Forelimb muscle (tissue), 1 donor: ENCODE data around the gene DPP10. TPM values are rescaled to one million over a fixed set of nuclear protein-coding genes. Genes with fewer than 3 reads are reported as not detected.
"Not testable (repeated sequence)": the region's sequence is repeated elsewhere in the genome, so short reads cannot be mapped to it uniquely, and the experiment has no call there.

ENCODE experiments used
- DNase-seq: peaks from one replicate; pipeline ENCODE4 v3.0.0-alpha.2; 2013; ENCODE audit warnings: low read depth
- polyA plus RNA-seq: library from polyadenylated mRNA; unstranded; fragments of 120-200 nt; gene quantifications from one replicate; pipeline ENCODE4 v1.2.1, GENCODE V29; 2013; ENCODE audit not compliant: insufficient read length

DPP10 gene
- polyA plus RNA-seq, 1 donor, result 0.32 TPM

DNA sequence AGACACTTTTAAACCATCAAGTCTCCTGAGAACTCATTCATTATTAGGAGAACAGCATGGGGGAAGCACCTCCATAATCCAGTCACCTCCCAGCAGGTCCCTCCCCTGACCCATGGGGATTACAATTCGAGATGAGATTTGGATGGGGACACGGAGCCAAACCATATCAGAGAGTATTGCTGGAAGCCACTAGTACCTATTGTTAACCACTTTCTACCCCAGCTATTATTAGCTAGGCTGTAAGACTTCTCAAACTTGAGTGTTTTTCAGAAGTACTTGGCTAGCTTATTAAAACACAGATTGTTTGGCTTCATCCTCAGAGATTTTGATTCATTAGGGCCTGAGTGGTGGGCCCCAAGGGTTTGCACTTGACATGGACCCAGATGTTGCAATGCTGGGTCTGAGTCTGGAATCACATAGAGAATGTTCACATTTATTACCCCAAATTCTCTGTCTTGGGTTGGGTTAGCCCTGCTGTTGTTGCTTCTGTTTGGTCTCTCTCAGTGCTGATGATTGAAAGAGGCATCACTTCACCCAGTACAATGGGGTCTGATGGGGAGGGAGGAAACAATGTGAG, 506.9 kb downstream of the DPP10 start:
- DNase-seq, result no peak

DNA sequence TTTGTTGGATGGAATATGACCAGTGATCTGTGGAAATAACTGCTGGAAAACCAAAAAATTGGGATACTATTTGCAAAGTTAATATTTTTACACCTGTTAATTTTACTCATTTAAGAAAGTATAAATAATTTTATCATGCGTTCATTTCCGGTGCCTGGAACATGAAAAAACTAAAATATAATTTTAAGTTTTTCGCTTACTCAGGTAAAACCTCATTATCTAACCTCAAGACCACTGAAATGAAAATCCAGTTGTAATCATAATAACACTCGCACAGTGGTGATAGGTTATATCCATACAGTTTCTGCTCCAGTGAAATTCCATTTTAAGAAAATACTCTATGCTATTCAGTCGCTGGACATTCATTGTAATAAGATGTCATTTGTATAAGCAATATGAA, 517.9 kb downstream of the DPP10 start:
- DNase-seq, result no peak

DNA sequence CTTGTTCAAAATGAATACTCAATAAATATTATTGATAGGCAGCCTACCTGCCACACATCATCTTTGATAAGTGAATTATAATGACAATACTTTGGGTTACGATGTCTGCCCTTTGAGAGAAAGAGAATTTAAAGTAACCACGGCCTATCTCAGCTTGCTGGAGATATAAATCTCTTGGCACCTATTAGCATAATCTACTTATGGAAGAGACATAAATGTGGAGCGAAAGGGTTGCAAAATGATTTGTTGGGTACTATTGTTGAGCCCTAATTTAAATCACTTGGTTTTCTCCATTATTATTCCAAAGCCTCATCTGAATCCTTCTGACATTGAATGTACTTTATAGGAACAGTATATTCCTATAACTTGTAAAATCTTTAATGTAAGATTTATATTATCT, 520.1 kb downstream of the DPP10 start:
- no peak for DNase-seq

DNA sequence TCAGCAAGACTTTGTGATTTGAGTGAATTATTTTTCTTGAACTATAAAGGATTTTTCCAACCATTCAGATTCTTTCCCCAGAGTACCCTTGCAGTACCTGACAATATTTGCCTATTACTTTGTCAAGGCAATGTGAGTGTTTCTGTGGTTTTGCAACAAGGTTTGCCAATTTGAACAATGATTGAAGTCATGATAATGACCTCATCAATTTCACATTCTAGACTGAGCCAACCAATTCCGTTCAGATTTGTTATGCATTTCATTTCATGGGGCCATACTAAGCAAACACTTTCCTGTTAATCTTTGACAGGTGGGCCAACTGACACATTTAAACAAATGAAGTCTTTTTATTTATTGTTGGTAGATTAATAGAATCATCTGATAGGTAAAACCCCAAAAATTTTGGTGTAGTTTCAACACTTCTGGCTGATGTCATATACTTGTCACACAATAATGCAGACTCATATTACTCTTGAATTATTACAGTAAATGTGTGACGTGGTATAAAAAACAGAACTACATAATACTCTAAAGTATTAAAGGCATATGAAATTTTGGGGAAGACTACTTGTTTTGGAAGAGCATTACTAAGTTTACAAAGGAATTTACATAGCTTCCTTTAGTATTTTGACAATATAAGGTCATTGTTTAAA, 526.4 kb downstream of the DPP10 start:
- DNase-seq, result no peak

DNA sequence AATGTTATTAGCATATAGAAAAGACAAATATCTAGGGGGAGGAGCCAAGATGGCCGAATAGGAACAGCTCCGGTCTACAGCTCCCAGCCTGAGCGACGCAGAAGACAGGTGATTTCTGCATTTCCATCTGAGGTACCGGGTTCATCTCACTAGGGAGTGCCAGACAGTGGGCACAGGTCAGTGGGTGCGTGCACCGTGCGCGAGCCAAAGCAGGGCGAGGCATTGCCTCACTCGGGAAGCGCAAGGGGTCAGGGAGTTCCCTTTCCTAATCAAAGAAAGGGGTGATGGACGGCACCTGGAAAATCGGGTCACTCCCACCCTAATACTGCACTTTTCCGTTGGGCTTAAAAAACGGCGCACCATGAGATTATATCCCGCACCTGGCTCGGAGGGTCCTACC, 561.9 kb downstream of the DPP10 start:
- DNase-seq, result not testable (repeated sequence)

DNA sequence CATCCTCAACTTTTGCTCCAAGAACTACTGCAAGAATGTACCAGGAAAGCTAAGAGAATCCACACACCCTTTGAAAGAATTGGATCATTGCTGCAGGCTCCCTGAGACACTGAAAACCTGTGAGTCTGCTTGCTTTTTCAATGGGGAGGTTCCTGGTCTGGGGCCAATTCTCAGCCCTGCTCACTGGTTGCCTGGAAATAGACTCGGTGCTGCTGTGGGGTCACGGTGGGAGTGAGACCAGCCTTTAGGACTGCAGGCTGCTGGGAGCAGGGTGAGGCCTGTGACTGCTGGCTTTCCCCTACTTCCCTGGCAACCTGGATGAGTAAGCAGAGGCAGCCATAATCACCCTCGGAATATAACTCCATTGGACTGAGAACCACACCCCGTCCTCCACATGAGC, 569.3 kb downstream of the DPP10 start:
- DNase-seq, result no peak

DNA sequence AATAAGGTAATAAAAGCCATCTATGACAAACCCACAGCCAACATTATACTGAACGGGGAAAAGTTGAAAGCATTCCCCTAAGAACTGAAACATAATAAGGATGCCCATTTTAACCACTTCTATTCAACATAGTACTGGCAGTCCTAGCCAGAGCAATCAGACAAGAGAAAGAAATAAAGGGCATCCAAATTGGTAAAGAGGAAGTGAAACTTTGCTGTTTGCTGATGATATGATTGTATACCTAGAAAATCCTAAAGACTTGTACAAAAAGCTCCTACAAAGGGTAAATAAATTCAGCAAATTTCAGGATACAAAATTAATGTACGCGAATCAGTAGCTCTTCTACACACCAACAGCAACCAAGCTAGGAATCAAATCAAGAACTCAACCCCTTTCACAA, 579.6 kb downstream of the DPP10 start:
- not testable (repeated sequence) for DNase-seq

DNA sequence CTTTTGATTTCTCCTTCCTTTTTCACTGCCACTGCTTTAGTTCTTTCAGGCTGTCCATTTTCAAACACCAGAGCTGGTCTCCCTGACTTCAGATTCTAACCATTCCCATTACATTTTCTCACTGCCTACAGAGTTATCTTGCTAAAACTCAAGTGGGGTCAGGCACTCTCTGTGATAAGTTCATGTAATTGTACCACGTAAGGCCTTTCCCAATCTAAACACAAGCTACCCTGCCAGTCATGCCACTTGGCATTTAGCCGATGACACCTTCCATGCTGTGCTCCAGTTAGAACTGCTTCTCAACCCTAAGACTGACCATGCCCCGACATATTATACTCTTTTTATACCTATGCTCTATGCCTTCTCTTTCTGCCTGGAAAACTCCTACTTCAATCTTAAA, 592.4 kb downstream of the DPP10 start:
- no peak for DNase-seq

DNA sequence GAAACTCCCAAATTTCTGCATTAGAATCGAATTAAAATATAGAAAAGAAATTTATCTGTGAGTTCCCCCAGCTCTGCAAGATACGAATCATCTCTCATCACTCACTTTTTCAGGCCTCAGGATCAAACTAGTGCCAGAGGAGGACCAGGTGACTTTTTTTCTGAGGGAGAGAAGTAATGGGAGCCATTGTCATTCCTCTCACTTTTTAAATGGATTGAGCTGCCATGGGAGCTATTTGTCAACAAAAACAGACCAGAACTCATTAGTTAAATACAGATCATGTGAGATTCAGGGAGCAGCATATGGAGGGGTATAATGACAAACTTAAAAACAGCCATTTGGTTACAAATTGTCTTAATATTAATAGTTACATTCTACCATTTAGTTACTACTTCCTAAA, 594.4 kb downstream of the DPP10 start:
- DNase-seq, result no peak

DNA sequence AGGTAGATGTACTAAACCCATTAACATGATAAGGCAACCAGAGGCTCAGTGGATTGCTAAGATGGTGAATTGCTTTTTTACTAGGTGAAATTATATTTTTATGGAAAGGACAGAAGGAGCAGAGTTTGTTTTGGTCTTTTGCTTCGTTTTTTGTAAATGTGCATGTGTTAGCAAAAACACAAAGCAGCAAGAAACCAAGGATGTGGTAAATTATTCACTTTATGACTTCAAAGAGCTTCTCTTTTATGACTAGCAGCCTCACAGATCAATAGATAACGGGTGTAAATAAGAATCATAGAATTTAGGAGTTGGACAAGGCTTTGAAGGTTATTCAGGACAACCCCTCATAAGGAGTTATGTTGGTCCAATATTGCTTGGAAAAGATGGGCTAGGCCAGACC, 615.0 kb downstream of the DPP10 start:
- no peak for DNase-seq

DNA sequence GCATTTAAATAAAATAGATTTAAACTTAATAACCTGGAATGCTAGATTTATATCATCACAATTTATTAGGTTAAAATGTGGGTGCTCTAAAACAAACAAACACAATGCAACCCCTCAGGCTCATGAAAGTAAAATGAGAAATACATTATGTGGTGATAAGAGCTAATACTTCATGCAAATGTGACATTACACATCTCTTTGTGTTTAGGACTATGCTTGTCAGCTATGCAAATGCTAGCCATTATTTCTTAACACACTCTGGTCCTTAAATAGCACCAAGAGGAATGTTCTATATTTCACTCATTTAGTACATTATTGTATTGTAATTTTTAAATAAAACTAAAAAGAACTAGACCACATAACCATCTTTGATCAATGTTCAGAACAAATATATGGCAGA, 627.6 kb downstream of the DPP10 start:
- DNase-seq, result no peak

DNA sequence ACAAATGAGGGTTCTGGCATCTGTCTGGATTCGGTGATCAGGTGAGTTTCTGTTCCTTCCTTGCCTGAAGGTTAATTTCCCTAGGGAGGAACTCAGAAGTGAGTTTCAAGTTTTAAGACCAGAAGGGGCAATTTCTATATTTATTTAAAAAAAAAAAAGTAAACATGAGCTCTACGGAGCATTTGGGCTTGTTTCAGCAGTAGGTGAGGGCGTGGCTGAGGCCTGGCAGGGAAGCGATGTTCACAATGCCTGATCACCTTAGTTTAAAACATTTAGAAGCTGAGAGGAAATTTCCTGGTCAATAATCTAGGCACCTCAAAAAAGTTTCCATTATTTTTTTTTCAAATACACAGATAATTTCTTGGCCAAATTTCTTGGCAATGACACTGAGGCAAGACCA, 629.1 kb downstream of the DPP10 start:
- DNase-seq, result no peak

DNA sequence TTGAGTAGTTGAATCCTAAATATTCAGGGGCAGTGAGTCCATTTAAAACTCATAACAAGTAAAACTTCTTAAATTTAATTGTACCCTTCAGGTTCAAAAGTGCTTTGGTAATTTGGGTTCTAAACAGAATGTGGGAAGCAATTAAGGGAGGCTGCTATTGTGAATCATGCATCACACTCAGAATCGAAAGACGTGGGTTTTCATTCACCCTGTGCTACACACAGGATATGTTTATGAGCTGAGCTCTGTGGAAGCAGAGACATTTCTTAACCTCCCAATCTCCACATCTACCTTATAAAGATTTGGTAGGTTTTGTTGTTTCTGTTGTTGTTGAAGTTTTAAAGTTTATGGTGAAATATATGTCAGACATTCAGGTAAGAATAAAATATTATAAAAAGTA, 633.4 kb downstream of the DPP10 start:
- no peak for DNase-seq

DNA sequence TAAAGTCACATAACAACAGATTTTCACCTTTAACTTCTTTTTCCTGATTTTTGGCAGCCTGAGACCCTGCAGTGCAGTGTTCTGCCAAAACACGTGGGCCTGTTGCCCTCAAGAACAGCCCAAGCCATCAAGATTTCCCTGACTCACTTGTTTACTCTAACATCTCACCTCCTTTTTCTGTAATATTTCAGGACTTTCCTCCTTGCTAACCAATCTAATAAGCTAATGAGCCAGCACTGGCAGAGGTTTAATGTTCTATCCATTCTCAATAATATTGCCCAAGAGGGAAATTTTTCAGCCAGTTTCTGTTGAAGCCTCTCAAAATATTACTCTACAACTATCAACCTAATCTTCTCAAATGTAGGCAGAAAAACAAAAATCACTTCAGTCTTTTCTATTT, 635.2 kb downstream of the DPP10 start:
- no peak for DNase-seq

DNA sequence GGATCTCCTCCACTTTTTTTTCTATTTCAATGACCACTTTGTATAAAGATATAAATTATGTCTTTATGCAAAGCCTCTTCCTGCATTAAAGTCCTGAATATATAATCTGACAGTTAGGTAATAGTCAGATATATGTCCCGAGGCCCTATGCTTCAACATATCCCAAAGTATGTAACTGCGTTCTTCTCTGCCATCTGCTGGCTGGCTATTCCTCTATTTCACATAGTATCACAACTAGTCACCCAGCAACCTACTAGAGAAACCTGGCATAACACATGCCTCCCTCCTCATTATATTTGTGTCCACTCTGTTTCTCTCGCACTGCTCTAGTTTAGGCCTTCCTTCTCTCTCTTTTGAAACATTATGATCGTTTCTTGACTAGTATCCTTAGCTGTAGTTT, 640.8 kb downstream of the DPP10 start:
- DNase-seq, result no peak

DNA sequence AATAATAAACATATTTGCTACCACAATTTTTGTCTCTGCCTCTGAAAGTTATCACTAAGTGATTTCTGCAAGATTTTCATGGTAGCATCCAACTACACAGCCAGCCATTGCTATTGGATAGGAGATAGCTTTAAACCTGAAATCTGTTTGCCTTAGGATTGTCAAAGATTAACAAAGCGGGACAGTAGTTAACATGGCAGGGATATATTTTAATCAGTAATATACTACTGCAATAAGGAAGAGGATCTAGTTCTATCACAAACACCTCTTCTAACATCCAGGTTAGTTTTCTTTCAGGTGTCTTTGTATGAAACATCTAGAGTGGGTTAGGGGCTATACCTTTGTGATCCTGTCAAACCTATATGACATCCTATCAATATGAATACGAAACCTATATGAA, 641.3 kb downstream of the DPP10 start:
- no peak for DNase-seq

DNA sequence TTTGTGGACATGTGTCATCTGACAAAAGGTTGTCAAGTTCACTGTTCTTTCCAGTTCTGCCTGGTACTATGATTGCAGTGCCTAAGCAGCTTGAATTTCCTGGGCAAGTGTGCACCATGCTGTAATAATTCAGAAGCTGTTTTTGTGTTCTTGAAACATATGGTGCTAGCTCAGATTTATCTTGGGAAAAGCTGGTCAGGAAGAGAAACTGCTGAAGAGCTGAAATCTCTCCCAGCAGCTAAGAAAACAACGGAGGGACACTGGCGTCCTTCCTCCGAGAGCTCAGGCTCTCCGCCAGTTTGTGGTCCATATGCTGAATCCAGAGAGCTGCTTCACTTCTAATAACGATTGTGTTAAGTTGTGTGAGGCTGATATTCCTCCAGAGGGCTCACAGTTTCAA, 642.0 kb downstream of the DPP10 start:
- no peak for DNase-seq

DNA sequence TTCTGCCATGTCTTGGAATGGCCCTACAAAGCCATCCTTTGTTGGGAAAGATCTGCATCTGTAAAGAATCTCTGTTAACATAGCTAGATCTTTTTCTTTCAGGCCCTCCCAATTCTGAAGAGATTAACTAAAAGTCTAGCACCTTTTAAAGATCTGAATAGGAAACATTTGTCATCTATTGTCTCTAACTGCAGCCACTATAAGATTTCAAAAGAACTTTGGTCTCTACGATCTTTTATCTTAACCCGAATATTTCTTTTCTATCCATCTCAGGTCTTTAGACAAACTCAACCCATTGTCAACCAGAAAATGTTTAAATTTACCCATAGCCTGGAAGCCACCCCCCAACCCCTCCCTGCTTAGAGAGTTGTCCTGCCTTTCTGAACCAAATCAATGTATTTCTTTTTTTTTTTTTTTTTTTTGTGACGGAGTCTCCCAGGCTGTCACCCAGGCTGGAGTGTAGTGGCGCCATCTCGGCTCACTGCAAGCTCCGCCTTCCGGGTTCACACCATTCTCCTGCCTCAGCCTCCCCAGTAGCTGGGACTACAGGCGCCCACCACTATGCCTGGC, 643.7 kb downstream of the DPP10 start:
- not testable (repeated sequence) for DNase-seq

DNA sequence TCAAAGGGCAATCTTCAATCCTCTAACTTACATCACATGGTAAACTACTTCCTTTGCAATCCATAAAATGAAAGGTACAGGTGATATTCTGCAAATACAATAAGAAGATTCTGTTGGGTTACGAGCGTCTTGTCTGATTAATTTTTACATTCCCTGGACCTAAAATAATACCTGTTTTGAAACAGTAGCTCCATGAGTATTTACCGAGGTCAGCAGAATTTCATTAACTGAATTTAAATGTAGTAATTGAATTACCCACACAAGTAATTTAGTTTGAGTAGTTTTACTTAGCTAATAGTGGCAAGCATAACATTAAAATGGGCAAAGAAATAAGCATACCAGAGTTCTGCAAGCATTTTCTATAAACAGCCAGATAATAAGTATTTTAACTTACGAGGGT, 652.0 kb downstream of the DPP10 start:
- no peak for DNase-seq

DNA sequence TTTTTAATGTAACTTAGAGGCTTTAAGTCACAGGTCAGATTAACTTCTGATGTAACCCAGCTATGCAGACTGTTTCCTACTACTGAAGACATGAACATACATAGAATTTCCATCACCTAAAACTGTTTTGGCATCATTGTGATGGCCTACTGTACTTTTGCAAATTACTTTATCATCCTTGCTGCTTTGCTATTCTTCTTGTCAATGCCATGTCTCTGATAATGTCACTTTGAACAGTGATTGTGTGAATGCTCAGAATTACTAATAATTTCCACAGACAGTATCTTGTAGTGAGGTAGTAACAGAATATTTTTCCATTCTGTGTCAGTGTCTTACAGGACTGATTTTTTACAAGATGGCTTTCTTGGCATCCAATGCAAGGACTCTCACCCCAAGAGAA, 663.5 kb downstream of the DPP10 start:
- no peak for DNase-seq

DNA sequence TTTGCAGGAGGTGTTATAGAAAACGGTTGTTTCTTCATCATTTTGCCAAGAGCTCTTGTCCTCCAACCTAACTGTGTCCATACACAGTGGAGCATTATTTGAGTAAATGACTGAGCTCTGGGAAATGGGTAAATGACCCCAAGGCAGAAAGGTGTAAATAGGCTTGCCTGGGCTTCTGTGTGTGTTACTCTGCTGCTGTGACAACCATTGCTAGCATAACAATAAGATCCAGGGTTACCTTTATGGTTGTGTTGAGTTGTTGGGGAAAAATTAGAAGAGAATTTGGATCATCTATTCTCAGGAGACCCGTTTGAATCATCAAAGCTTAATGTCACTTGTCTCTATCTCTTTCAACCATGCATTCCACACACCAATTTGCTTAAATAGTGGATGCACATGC, 672.7 kb downstream of the DPP10 start:
- DNase-seq, result no peak

DNA sequence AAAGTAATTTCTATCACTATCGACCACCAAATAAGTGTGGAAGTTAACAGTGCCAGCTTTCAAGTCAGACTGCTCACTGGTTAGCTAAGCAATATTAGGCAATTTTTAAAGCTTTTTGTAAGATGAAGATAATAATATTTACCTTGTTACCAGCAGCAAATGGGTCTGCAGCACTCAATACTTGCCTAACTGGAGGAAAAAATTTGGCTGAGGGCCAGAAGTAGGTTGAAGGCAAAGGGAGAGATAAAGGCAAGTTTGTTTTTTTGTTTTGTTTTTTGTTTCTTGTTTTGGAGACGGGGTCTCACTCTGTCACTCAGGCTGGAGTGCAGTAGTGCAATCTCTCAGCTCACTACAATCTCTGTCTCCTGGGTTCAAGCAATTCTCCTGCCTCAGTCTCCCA, 675.9 kb downstream of the DPP10 start:
- DNase-seq, result no peak

DNA sequence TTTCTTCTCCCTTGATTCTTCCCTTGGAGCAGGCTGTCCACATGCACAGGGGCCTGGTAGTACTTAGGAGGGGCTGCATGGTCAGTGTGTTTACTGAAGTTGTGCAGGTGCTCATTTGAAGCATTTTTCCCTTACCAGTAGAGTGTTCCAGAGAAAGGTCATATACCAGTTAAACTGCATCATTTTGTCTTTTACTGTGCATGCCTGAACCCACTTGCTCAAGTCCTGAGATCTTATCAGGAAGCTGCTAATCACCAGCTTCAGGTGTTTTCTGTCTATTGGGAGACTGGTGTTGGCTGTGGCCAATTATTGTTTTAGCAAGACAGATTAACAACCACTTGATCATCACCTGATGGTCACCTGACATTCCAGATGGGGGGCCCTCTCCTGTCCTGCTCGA, 676.6 kb downstream of the DPP10 start:
- DNase-seq, result no peak

DNA sequence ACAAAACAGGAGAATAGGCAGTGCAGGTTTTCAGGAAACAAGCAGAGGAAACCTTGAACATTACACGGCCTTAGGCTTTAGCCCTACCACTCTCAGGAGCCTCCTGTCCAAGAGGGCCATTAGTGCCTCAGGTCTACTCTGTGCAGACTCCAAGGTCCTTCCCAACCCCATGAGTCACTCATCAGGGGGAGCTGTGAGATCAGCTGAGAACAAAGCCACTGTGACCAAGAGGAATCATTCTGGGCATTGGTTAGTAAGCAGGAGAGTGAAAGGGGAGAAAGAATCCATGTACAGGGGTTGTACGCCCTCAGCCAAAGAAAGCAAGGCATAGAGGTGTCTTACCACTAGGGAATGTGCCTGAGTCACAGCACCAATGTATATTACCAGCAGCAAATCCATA, 680.3 kb downstream of the DPP10 start:
- no peak for DNase-seq
